ENCODE measurements around the gene RTTN. TPM values are rescaled to one million over a fixed set of nuclear protein-coding genes. Genes with fewer than 3 reads are reported as not detected.

The RTTN gene
- polyA plus RNA-seq, 2 of the 4 experiments (the other 2 are of a cell fraction), result 8.4 to 24.6 TPM

- FAIRE-seq (no peak), DNase-seq (ENCODE audit: low read depth in 1 of 2, low spot score in 1 of 2) (no peak), ATAC-seq (no peak)
- H3K4me1 ChIP-seq, result no peaks in the 10 kb centered on the region
- no peaks in the 10 kb centered on the region for H3K9me3 ChIP-seq
- ChIA-PET CTCF (no interaction called here), POLR2A (no interaction called here)
- 86% methylated on average over 1 of the region's 1 CpG for WGBS (ENCODE audit: missing lambda C conversion rate)
- TF ChIP-seq BHLHE40 (IDR thresholded peaks at IDR 0.05; ENCODE audit: low read depth, low read length), result no peak
- TF ChIP-seq KDM1A (IDR thresholded peaks at IDR 0.05; ENCODE audit: low read depth), result no peak
- TF ChIP-seq EHF (CRISPR knock-in tag; IDR thresholded peaks at IDR 0.05), result no peak
- no peak for TF ChIP-seq CBX2 (IDR thresholded peaks at IDR 0.05; ENCODE audit: borderline replicate concordance, low read depth)
- no peak for TF ChIP-seq HEYL (CRISPR knock-in tag; IDR thresholded peaks at IDR 0.05)
- no peak for TF ChIP-seq RCOR1 (IDR thresholded peaks at IDR 0.05; ENCODE audit: low read depth, low read length)
- no peak for TF ChIP-seq EHMT2 (IDR thresholded peaks at IDR 0.05; ENCODE audit: low read depth)
- no peak for TF ChIP-seq BCL3 (IDR thresholded peaks at IDR 0.05)
- TF ChIP-seq CHD2 (IDR thresholded peaks at IDR 0.05; ENCODE audit: low read length, partially characterized antibody), result no peak
- no peak for TF ChIP-seq TP53 (CRISPR knock-in tag; IDR thresholded peaks at IDR 0.05)
- no peak for TF ChIP-seq ZFP36 (IDR thresholded peaks at IDR 0.05; ENCODE audit: borderline replicate concordance, partially characterized antibody)
- no peak for TF ChIP-seq ZC3H11A (IDR thresholded peaks at IDR 0.05)
- TF ChIP-seq FOXS1 (CRISPR knock-in tag; IDR thresholded peaks at IDR 0.05), result no peak
- TF ChIP-seq SREBF2 (IDR thresholded peaks at IDR 0.05), result no peak
- no peak for TF ChIP-seq HOXB5 (CRISPR knock-in tag; IDR thresholded peaks at IDR 0.05)
- no peak for TF ChIP-seq MYC (IDR thresholded peaks at IDR 0.05; ENCODE audit: borderline replicate concordance, low read length)
- TF ChIP-seq POLR2AphosphoS2 (conservative IDR thresholded peaks at IDR 0.05; ENCODE audit: low read length), result no peak
- no peak for TF ChIP-seq FOSL2 (IDR thresholded peaks at IDR 0.05)
- TF ChIP-seq FOSL2 (CRISPR knock-in tag; IDR thresholded peaks at IDR 0.05), result no peak
- H3K4me3 ChIP-seq, result no peak overlapping the region
- H3K27ac ChIP-seq, result no peak overlapping the region
- H3K4me2 ChIP-seq, result no peak overlapping the region
Measured at GRCh38 chr18:70069965-70070364, 135.5 kb downstream of the RTTN start.

GRCh38 chr18:70069382-70069781, 136.1 kb downstream of the RTTN start:
- TF ChIP-seq TP53 (CRISPR knock-in tag; IDR thresholded peaks at IDR 0.05) (no peak), HOXB5 (CRISPR knock-in tag; IDR thresholded peaks at IDR 0.05) (no peak), MAFK (IDR thresholded peaks at IDR 0.05; ENCODE audit: partially characterized antibody) (peak; percentile 73), SMC3 (IDR thresholded peaks at IDR 0.05) (no peak), ZFP36 (IDR thresholded peaks at IDR 0.05; ENCODE audit: borderline replicate concordance, partially characterized antibody) (no peak)
- no peaks in the 10 kb centered on the region for H3K9me3 ChIP-seq
- H3K4me1 ChIP-seq, result no peaks in the 10 kb centered on the region
- H3K4me2 ChIP-seq, result no peak overlapping the region
- DNase-seq (ENCODE audit: low read depth in 1 of 2, low spot score in 1 of 2), result no peak
- no peak overlapping the region for H3K4me3 ChIP-seq
- ChIA-PET POLR2A (no interaction called here), CTCF (no interaction called here)
- H3K27ac ChIP-seq, result no peak overlapping the region
- no peak for ATAC-seq
- no peak for FAIRE-seq

- no peak overlapping the region for H3K27ac ChIP-seq
- DNase-seq (ENCODE audit: low read depth in 1 of 2, low spot score in 1 of 2), result no peak
- CTCF ChIA-PET, result no interaction called here
- no peak overlapping the region for H3K4me3 ChIP-seq
- no peak for ATAC-seq
- H3K9me3 ChIP-seq, result no peaks in the 10 kb centered on the region
- H3K4me1 ChIP-seq, result no peaks in the 10 kb centered on the region
- no peak for TF ChIP-seq MYC (IDR thresholded peaks at IDR 0.05; ENCODE audit: borderline replicate concordance, low read length)
- TF ChIP-seq SREBF2 (IDR thresholded peaks at IDR 0.05), result no peak
- no peak for TF ChIP-seq ZC3H11A (IDR thresholded peaks at IDR 0.05)
- TF ChIP-seq ZSCAN20 (CRISPR knock-in tag; IDR thresholded peaks at IDR 0.05), result no peak
- TF ChIP-seq NR3C1 (IDR thresholded peaks at IDR 0.05), result no peak
- no peak for TF ChIP-seq BCL3 (IDR thresholded peaks at IDR 0.05)
- TF ChIP-seq RARB (CRISPR knock-in tag; IDR thresholded peaks at IDR 0.05), result no peak
- TF ChIP-seq JUNB (IDR thresholded peaks at IDR 0.05), result no peak
- no peak for FAIRE-seq
- no peak overlapping the region for H3K4me2 ChIP-seq
- POLR2A ChIA-PET, result no interaction called here
Measured at GRCh38 chr18:70068981-70069380, 136.5 kb downstream of the RTTN start.

Data from A549 (cell line).